IMR-90 (cell line): ENCODE data around the gene TK2. TPM values are rescaled to one million over a fixed set of nuclear protein-coding genes. Genes with fewer than 3 reads are reported as not detected.

Experiments used
- ATAC-seq: fragments of 200-7000 bp; cut with Tn5 transposase; 2 replicates; pipeline ENCODE4 v1.9.1; 2020; ENCODE audit warnings: low read depth, mild to moderate bottlenecking, moderate library complexity
- BruUV-seq: library from RNA; stranded (reverse); fragments of 400-500 nt; replicated peaks from 2 replicates; lab custom pipeline; 2021; lab: Mats Ljungman, UMichigan
- CTCF ChIA-PET: fragments of 300-600 bp; formaldehyde crosslinking; extraction: SDS; loops from one replicate; lab custom pipeline; 2021; ENCODE audit warnings: antibody characterized with exemption; lab: Yijun Ruan, JAX
- POLR2A ChIA-PET: fragments of 300-600 bp; sonication (Branson Sonifier 250); formaldehyde crosslinking; loops from one replicate; lab custom pipeline; 2022; ENCODE audit warnings: antibody characterized with exemption; ENCODE audit not compliant: unreplicated experiment; lab: Charles Lee
- DNase-seq: peaks from one replicate; pipeline ENCODE4 v3.0.0; 2013
- H2AFZ ChIP-seq: replicated peaks from 2 replicates; pipeline ENCODE3; 2013; ENCODE audit warnings: low read length, mild to moderate bottlenecking; ENCODE audit not compliant: poor library complexity
- H2AK5ac ChIP-seq: 2 replicates; pipeline ENCODE4 v1.6.1; 2013; ENCODE audit warnings: low read depth, low read length, inconsistent platforms
- H2AK9ac ChIP-seq: replicated peaks from 2 replicates; pipeline ENCODE3; 2013; ENCODE audit warnings: mild to moderate bottlenecking, low read depth, low read length, moderate library complexity; ENCODE audit not compliant: poor library complexity
- H2BK120ac ChIP-seq: 2 replicates; pipeline ENCODE4 v1.6.1; 2013; ENCODE audit warnings: low read depth, low read length, inconsistent platforms
- H2BK15ac ChIP-seq: 3 replicates; pipeline ENCODE4 v1.6.1; 2013; ENCODE audit warnings: low read depth, low read length, inconsistent platforms
- H2BK20ac ChIP-seq: 2 replicates; pipeline ENCODE4 v1.6.1; 2013; ENCODE audit warnings: low read depth, mild to moderate bottlenecking, inconsistent platforms, low read length, moderate library complexity
- H2BK5ac ChIP-seq: 2 replicates; pipeline ENCODE4 v1.6.1; 2013; ENCODE audit warnings: mild to moderate bottlenecking, low read depth, low read length, inconsistent platforms; ENCODE audit not compliant: poor library complexity, severe bottlenecking
- H3K14ac ChIP-seq: replicated peaks from 2 replicates; pipeline ENCODE4 v1.6.1; 2013; ENCODE audit warnings: low read depth, low read length, inconsistent platforms
- H3K18ac ChIP-seq: 2 replicates; pipeline ENCODE4 v1.6.1; 2013; ENCODE audit warnings: low read depth, low read length, control low read depth
- H3K23ac ChIP-seq: 2 replicates; pipeline ENCODE4 v1.6.1; 2013; ENCODE audit warnings: low read depth, low read length, inconsistent platforms
- H3K27ac ChIP-seq: 2 replicates; pipeline ENCODE4 v1.5.1; 2013; ENCODE audit warnings: mild to moderate bottlenecking, control low read depth, low read length; ENCODE audit not compliant: insufficient read depth
- H3K27me3 ChIP-seq: 2 replicates; pipeline ENCODE4 v1.6.1; 2013; ENCODE audit warnings: low read length; ENCODE audit not compliant: control insufficient read depth, insufficient read depth
- H3K36me3 ChIP-seq: 2 replicates; pipeline ENCODE4 v1.6.1; 2013; ENCODE audit warnings: low read length, mixed read lengths; ENCODE audit not compliant: control insufficient read depth, insufficient read depth
- H3K4ac ChIP-seq: 2 replicates; pipeline ENCODE4 v1.6.1; 2013; ENCODE audit warnings: low read depth, low read length, inconsistent platforms
- H3K4me1 ChIP-seq: 2 replicates; pipeline ENCODE4 v1.6.1; 2013; ENCODE audit warnings: low read length, mixed read lengths; ENCODE audit not compliant: control insufficient read depth, insufficient read depth
- H3K4me2 ChIP-seq: 2 replicates; pipeline ENCODE4 v1.6.1; 2013; ENCODE audit warnings: low read depth, mild to moderate bottlenecking, control low read depth, low read length, moderate library complexity
- H3K4me3 ChIP-seq: 2 replicates; pipeline ENCODE4 v1.5.1; 2013; ENCODE audit warnings: low read depth, mild to moderate bottlenecking, control low read depth, low read length, moderate library complexity; ENCODE audit not compliant: insufficient read depth
- H3K56ac ChIP-seq: 2 replicates; pipeline ENCODE4 v1.6.1; 2013; ENCODE audit warnings: low read length, inconsistent platforms; ENCODE audit not compliant: insufficient read depth; ENCODE audit errors: extremely low read depth
- H3K79me1 ChIP-seq, 2 experiments: 2 replicates each; pipeline ENCODE4 v1.6.1; 2013; ENCODE audit warnings: low read length in 2 of 2, inconsistent platforms in 1 of 2, low read depth in 1 of 2
- H3K9ac ChIP-seq: 2 replicates; pipeline ENCODE4 v1.6.1; 2013; ENCODE audit warnings: low read depth, low read length, control low read depth
- H3K9me1 ChIP-seq: 2 replicates; pipeline ENCODE4 v1.6.1; 2013; ENCODE audit warnings: low read length, inconsistent platforms; ENCODE audit not compliant: insufficient read depth
- H3K9me3 ChIP-seq: 2 replicates; pipeline ENCODE4 v1.6.1; 2013; ENCODE audit warnings: low read length; ENCODE audit not compliant: control insufficient read depth, insufficient read depth
- H4K20me1 ChIP-seq: 2 replicates; pipeline ENCODE4 v1.6.1; 2013; ENCODE audit warnings: low read length, inconsistent platforms; ENCODE audit not compliant: insufficient read depth
- H4K5ac ChIP-seq: 2 replicates; pipeline ENCODE4 v1.6.1; 2013; ENCODE audit warnings: mild to moderate bottlenecking, low read depth, low read length, control low read depth
- H4K8ac ChIP-seq, 2 experiments: 2 replicates each; pipeline ENCODE4 v1.6.1; 2013; ENCODE audit warnings: low read depth in 2 of 2, low read length in 2 of 2, control low read depth in 1 of 2, inconsistent platforms in 1 of 2
- H4K91ac ChIP-seq: 2 replicates; pipeline ENCODE4 v1.6.1; 2013; ENCODE audit warnings: low read depth, low read length, inconsistent platforms; ENCODE audit not compliant: insufficient read depth
- NFE2L2 ChIP-seq: fragments of 150-350 bp; IDR thresholded peaks from 2 replicates; pipeline ENCODE4 v1.6.1; 2016; ENCODE audit warnings: low read depth, mild to moderate bottlenecking, low read length
- RAD21 ChIP-seq: IDR thresholded peaks from 2 replicates; pipeline ENCODE4 v1.6.1; 2012; ENCODE audit warnings: low read length, improper control_type of control experiment
- SMC3 ChIP-seq: fragments of 150-350 bp; IDR thresholded peaks from 2 replicates; pipeline ENCODE4 v1.6.1; 2016; ENCODE audit warnings: low read depth, mild to moderate bottlenecking, antibody characterized with exemption, low read length, moderate library complexity
- WGBS, 2 experiments: methylation state at CpG; one replicate each; pipeline versions ENCODE4 v1.1.5 to v1.1.7; 2013; ENCODE audit warnings: missing lambda C conversion rate in 2 of 2; ENCODE audit not compliant: insufficient read length in 1 of 2; ENCODE audit errors: extremely low coverage in 2 of 2; 5-methylcytosine and 5-hydroxymethylcytosine counted together
- dilution Hi-C: fragments of 300-500 bp; cut with HindIII; formaldehyde crosslinking; loops from one replicate; pipeline ENCODE4 v1.14.3; 2018; ENCODE audit warnings: low sequenced_read_pairs; ENCODE audit not compliant: unreplicated experiment
- in situ Hi-C: fragments of 300-500 bp; cut with MboI; formaldehyde crosslinking; loops from 3 replicates; pipeline ENCODE4 v1.14.3; 2019; ENCODE audit warnings: low sequenced_read_pairs, inconsistent platforms, mixed read lengths
- intact Hi-C: fragments of 100-400 bp; cut with micrococcal nuclease; formaldehyde crosslinking; loops from 2 replicates; pipeline ENCODE4 v1.10.0; 2022
- polyA plus RNA-seq, 3 experiments: library from polyadenylated mRNA; depleted of rRNA; stranded (reverse); fragments of >200 nt; gene quantifications; 2 replicates each; pipeline ENCODE4 v1.2.3, GENCODE V29; 2012; ENCODE audit warnings: low replicate concordance in 1 of 3
- total RNA-seq: library from RNA; depleted of rRNA; stranded (reverse); fragments of >200 nt; gene quantifications from 2 replicates; pipeline ENCODE4 v1.2.3, GENCODE V29; 2012
- TF ChIP-seq, protein P1 (sequence below): fragments of 150-350 bp; IDR thresholded peaks from 2 replicates; pipeline ENCODE4 v1.6.1; 2016; ENCODE audit warnings: low read depth, mild to moderate bottlenecking, low read length, moderate library complexity, borderline replicate concordance

TK2 gene
- total and polyA plus RNA-seq, 2 of the 4 experiments (the other 2 are of a cell fraction), result 14.7 to 16.5 TPM

DNA sequence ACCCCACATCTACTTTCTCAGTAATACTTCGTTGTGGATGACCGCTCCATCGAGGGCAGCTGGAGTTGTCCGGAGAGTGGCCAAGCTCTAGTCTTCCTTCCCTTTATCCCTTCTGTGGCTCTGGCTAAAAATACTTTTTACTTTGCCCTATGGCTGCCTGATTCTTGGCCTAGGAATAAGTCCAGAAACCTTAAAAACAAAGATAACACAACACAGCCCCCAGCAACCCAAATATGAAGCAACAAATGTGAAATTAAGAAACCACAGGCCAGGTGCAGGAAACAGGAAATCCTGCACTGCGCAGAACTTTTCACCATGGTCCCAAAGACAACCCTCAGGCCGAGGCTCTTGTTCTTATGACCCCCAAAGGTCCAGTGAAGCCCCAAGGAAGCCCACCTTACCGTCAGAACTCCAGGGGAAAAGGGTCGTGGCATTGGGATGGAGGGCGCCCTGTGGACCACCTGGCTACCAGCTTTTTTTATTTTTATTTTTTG lies 26.0 kb downstream of the TK2 start:
- in situ Hi-C loops, result no loop called here
- ATAC-seq, result no peak
- WGBS, 2 experiments, result 86% methylated on average over 5 of the region's 9 CpGs; no CpG with 5 or more reads in 1 of the 2 experiments

More for the DNA sequence above, 26.0 kb downstream of the TK2 start:
- Histone ChIP-seq H2AFZ (no peak overlapping the region), H3K27ac (no peak overlapping the region), H3K4ac (no peak overlapping the region), H4K20me1 (no peaks in the 10 kb centered on the region; the same call in 1 of the 2 replicates), H3K27me3 (no peaks in the 10 kb centered on the region), H2AK5ac (no peak overlapping the region), H2BK5ac (no peak overlapping the region), H3K23ac (no peak overlapping the region), H3K14ac (no peak overlapping the region), H3K79me1 (peaks cover 3 to 20% of the 10 kb centered on the region in 2 experiments; a peak in 3 of 4 replicates), H2BK15ac (peak overlapping the region; percentile 2; the same call in 1 of the 3 replicates), H3K9ac (no peak overlapping the region), H3K4me1 (peaks cover 12% of the 10 kb centered on the region), H2BK120ac (no peak overlapping the region), H2BK20ac (no peak overlapping the region), H3K18ac (no peak overlapping the region), H3K56ac (no peak overlapping the region), H3K4me3 (no peak overlapping the region), H2AK9ac (no peak overlapping the region), H3K9me1 (peaks cover 19% of the 10 kb centered on the region), H3K36me3 (peaks cover 28% of the 10 kb centered on the region), H4K5ac (no peak overlapping the region), H4K91ac (no peak overlapping the region), H3K9me3 (no peaks in the 10 kb centered on the region), H3K4me2 (no peak overlapping the region), H4K8ac (no peak overlapping the region)
- ChIA-PET POLR2A (no interaction called here), CTCF (interaction anchor here (0.6 kb wide), 1 partner anchor 386 kb away, joined by 4 read pairs; no protein-coding TSS in a partner anchor)
- BruUV-seq, result no TSS peak
- DNase-seq, result no peak
- dilution Hi-C loops (no loop called here), intact Hi-C loops (no loop called here)
- TF ChIP-seq SMC3, result no peak
- no peak for TF ChIP-seq NFE2L2
- TF ChIP-seq RAD21, result no peak
- TF ChIP-seq, protein P1, sequence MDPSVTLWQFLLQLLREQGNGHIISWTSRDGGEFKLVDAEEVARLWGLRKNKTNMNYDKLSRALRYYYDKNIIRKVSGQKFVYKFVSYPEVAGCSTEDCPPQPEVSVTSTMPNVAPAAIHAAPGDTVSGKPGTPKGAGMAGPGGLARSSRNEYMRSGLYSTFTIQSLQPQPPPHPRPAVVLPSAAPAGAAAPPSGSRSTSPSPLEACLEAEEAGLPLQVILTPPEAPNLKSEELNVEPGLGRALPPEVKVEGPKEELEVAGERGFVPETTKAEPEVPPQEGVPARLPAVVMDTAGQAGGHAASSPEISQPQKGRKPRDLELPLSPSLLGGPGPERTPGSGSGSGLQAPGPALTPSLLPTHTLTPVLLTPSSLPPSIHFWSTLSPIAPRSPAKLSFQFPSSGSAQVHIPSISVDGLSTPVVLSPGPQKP, result no peak
